HG03103 (cell line): ENCODE results near the gene ZNF559.

Experiments
- ATAC-seq: cut with Tn5 transposase; IDR thresholded peaks from one replicate; pipeline ENCODE4 v1.9.1; 2021; ENCODE audit warnings: low read depth; ENCODE audit not compliant: unreplicated experiment

Gene ZNF559

DNA sequence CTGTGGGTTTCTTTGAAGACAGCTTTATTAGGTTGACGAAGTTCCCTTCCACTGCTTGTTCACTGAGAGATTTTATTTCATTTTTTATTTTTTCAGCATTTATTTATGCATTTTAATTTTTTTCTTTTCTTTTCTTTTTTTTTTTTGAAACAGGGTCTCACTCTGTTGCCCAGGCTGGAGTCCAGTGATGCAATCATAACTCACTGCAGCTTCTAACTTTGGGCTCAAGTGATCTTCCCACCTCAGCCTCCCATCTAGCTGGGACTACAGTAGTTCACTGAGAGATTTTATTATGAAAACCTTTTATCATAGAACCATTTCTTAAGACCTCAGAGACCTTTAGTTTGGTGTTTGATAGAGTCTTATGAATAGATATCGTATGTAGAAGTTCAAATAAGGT lies 28.5 kb downstream of the ZNF559 start:
- ATAC-seq, result no peak

DNA sequence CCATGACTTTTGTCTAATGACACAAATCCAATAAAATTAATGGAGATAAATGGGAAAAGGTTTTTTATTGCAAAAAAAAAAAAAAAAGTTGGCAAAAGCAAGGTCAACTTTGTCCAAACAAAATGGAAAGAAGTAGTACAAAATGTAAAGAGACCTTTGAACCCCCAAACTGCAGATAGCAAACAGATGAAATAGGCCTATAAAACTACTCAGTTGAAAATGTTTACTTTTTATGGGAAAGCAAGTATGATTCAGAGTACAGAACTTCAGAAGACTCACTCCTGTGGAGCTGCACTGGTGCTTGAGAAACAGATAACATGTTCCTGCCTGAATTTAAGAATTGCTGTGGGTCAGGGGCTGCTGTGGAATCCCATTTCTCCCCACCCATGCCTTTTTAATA lies 29.0 kb downstream of the ZNF559 start:
- ATAC-seq, result no peak

DNA sequence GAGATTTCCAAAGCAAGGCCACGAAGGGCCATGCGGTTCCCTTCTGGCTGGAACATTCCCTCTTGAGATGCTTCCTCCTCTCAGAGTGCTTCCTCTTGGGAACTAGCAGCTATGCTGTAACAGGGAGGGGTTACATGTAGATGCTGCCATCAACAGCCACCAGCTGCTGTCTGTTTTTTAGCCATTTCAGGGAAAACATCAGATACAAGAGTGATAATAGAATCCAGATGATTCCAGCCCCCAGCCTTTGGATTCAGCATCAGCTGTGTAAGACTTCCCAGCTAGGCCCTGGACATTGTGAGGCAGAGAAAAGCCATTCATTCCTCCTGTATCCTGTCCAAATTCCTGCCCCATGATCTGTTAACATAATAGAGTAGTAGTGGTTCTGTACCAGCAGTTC lies 30.7 kb downstream of the ZNF559 start:
- ATAC-seq, result no peak

DNA sequence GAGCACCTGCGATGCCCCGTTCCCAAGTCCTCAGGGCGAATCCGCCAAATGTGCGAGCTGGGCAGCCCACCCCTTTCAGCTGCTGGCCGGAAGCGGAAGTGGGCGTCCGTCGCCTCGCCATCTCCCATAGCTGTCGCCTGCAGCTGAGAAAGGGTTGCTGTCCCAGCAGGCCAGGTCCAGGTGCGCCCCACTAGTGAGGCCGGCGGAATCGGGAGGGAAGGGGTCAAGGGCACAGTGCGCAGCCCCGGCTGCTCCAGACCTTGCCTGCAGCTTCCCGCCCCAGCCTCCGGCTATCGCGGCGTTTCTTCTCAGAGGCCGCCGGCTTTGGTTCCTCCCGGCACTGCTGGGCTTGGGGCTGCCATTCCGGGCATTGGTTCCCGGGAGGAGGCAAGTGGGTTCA lies 38.9 kb downstream of the ZNF559 start, which contains the start of gene ZNF177:
Gene ZNF177, plus strand, starts transcription at position 109 of the 400 bp plus-strand sequence. CDS start 15,299 bp downstream, outside the sequence.
- no peak for ATAC-seq

DNA sequence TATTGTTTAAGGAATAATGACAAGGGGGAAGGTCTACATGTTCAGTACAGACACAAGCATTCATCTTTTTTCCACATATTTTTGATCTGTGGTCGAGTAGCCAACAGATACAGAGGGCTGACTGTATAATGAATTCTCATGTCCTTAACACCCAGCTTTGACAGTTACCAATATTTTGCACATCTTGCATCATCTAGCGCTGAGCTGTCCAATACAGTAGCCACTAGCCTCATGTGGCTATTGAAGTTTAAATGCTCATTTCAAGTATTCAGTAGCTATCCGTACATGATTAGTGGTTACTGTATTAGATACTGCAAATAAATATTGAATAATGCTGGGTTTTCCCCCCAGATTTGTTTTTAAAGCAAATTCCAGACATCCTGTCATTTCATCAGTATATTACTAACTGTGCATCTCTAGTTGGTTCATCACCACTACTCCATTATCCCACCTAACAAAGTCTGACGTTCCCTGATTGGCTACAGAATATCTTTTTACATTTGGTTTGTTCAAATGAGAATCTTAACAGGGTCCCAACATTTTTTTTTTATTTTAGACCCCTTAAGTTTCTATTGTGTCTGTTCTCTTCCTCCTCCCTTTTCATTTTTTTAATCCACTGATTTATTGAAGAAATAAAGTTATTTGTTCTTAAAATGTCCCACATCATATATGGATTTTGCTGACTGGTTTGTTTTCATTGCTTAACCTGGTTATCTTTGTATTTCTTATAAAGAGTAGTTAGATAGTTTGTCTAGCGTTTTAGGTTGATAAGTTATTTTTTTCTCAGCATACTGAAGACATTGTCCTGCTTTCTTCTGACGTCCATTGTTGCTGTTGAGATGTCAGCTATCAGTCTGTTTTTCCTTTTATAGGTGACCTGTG lies 47.0 kb downstream of the ZNF559 start:
- ATAC-seq, result no peak

DNA sequence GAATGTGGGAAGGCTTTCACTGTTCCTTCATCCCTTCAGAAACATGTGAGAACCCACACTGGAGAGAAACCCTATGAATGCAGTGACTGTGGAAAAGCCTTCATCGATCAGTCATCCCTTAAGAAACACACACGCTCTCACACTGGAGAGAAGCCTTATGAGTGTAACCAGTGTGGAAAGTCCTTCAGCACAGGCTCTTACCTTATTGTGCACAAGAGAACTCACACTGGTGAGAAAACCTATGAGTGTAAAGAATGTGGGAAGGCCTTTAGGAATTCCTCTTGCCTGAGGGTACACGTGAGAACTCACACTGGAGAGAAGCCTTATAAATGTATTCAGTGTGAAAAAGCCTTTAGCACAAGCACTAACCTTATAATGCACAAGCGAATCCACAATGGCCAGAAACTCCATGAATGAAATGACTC lies 57.4 kb downstream of the ZNF559 start:
- no peak for ATAC-seq
